OCI-LY1 (cell line): ENCODE data around the gene AKT1S1.

Experiments used
- CTCF ChIP-seq: fragments of 200-600 bp; sonication (generic), shearing (Covaris generic); IDR thresholded peaks from 2 replicates; pipeline ENCODE4 v1.5.1; 2017; ENCODE audit warnings: mild to moderate bottlenecking, antibody characterized with exemption, low read length, moderate library complexity, mixed read lengths
- EZH2 ChIP-seq: fragments of 200-600 bp; sonication (generic), shearing (Covaris generic); IDR thresholded peaks from 2 replicates; pipeline ENCODE4 v1.8.0; 2017; ENCODE audit warnings: borderline replicate concordance, mixed run types, mild to moderate bottlenecking, antibody characterized with exemption, low read length, moderate library complexity, mixed read lengths

DNA sequence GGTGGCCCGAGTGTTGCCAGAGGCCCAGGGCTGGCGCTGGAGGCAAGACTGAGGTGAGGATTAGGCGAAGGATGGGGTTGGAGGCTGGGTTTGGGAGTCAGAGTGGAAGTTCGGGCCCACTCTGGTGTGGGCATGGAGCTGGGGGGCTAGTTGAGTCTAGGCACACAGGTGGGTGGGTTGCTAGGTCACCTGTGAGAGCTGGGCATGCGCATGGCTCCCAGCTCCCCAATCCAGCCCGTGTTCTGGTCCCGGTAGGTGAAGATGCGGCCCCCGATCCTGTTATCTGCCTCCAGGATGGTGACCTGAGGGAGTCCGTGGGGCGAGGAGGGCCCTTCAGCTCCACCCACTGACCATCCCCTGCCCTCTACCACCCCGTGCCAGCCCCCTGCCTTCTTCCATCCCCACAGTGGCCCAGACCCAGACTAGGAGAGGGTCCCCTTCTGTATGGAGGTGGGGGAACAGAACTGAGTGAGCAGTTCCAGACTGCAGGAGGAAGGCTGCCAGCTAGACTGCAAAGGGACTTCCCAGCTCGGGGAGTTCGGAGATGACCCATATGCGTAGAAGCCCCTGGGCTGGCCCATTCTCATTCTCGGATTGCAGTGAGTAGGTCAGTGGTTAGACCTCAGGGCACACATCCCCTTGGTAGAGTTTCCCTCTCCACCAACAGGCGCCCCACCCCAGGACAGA lies 17.9 kb upstream of the AKT1S1 start:
- no peak for TF ChIP-seq CTCF
- TF ChIP-seq EZH2: no peak
